Spleen (tissue), 11 donors: ENCODE results near the gene ALG5. TPM values are rescaled to one million over a fixed set of nuclear protein-coding genes. Genes with fewer than 3 reads are reported as not detected.

Experiments used
- DNase-seq: peaks from one replicate; pipeline ENCODE4 v3.0.0-alpha.2; 2020
- H3K27ac ChIP-seq, 8 donors: fragments of 200-600 bp; sonication (generic) in 7 of 8; 1 replicate in 4 of 8; 2 replicates in 4 of 8; pipeline versions ENCODE4 v1.5.0 to v1.8.0; 2016 to 2021; ENCODE audit warnings: inconsistent platforms in 4 of 8, mild to moderate bottlenecking in 4 of 8, moderate library complexity in 1 of 8
- H3K27me3 ChIP-seq, 7 donors: fragments of 200-600 bp; sonication (generic) in 6 of 7; replicated peaks in 1 of 7; 1 replicate in 4 of 7; 2 replicates in 3 of 7; pipeline versions ENCODE4 v1.5.0 to v1.8.0; 2016 to 2021; ENCODE audit warnings: inconsistent platforms in 3 of 7, mild to moderate bottlenecking in 1 of 7
- H3K36me3 ChIP-seq, 6 donors: fragments of 200-600 bp; sonication (generic) in 5 of 6; 1 replicate in 4 of 6; 2 replicates in 2 of 6; pipeline versions ENCODE4 v1.5.0 to v1.8.0; 2016 to 2021; ENCODE audit warnings: inconsistent platforms in 2 of 6
- H3K4me1 ChIP-seq, 6 donors: fragments of 200-600 bp; sonication (generic) in 5 of 6; 1 replicate in 3 of 6; 2 replicates in 3 of 6; pipeline versions ENCODE4 v1.5.0 to v1.8.0; 2016 to 2021; ENCODE audit warnings: inconsistent platforms in 3 of 6
- H3K4me3 ChIP-seq, 8 donors: fragments of 200-600 bp; sonication (generic) in 7 of 8; 1 replicate in 4 of 8; 2 replicates in 4 of 8; pipeline versions ENCODE4 v1.5.0 to v1.8.0; 2016 to 2021; ENCODE audit warnings: inconsistent platforms in 4 of 8, mild to moderate bottlenecking in 4 of 8, moderate library complexity in 2 of 8
- H3K9me3 ChIP-seq, 8 donors: fragments of 200-600 bp; sonication (generic) in 7 of 8; 1 replicate in 4 of 8; 2 replicates in 4 of 8; pipeline versions ENCODE4 v1.5.0 to v1.8.0; 2016 to 2021; ENCODE audit warnings: inconsistent platforms in 4 of 8
- CTCF ChIP-seq, 11 experiments: fragments of 200-600 bp in 7 of 11; fragments of 450-650 bp in 4 of 11; sonication (generic) in 4 of 11; IDR thresholded peaks in 8 of 11; conservative IDR thresholded peaks in 3 of 11; 1 replicate in 7 of 11; 2 replicates in 4 of 11; pipeline versions ENCODE4 v1.4.0 to v1.8.0; 2016 to 2021; ENCODE audit warnings: antibody characterized with exemption in 11 of 11, inconsistent platforms in 4 of 11, mild to moderate bottlenecking in 1 of 11
- POLR2A ChIP-seq, 3 donors: fragments of 450-650 bp; IDR thresholded peaks; one replicate each; pipeline ENCODE4 v1.5.1; 2017; ENCODE audit warnings: antibody characterized with exemption in 3 of 3, mild to moderate bottlenecking in 1 of 3
- POLR2AphosphoS5 ChIP-seq, 3 donors: sonication (generic); formaldehyde crosslinking; IDR thresholded peaks; one replicate each; pipeline ENCODE4 v1.5.1; 2017; ENCODE audit warnings: antibody characterized with exemption in 3 of 3
- WGBS, 5 donors: extraction: QIAGEN DNeasy Blood & Tissue Kit in 3 of 5; methylation state at CpG; one replicate each; pipeline versions ENCODE4 v1.1.5 to v1.1.7; 2013 to 2018; 5-methylcytosine and 5-hydroxymethylcytosine counted together
- intact Hi-C: fragments of 100-400 bp; cut with DNase I; formaldehyde crosslinking; loops from one replicate; pipeline ENCODE4 v1.15.0; 2023; ENCODE audit warnings: low total_unique reads
- polyA plus RNA-seq, 3 donors: library from polyadenylated mRNA; stranded (reverse); fragments of 200-250 nt; gene quantifications; one replicate each; pipeline ENCODE4 v1.2.1, GENCODE V29; 2013
- total RNA-seq, 7 donors: library from RNA; depleted of rRNA in 3 of 7; stranded (reverse); fragments of >200 nt in 3 of 7; fragmentation: NEBNext Ultra II Directional in 4 of 7; extraction: Animal tissue kit (Norgen Biotek cat#: 25700) in 4 of 7; gene quantifications; one replicate each; pipeline versions ENCODE4 v1.1.0 to v1.2.1, GENCODE V29; 2016 to 2021
- donor health status: healthy with polysubstance abuse.
- donor health status: DM: no; HTN: no; CAD: no; lungs with moderate emphysema.
- donor health status: DM: no; HTN: no; CAD: no.
- donor health status: Bipolar disorder and iron deficiency.
- donor health status: healthy.
- donor health status: DM: no; HTN: no; CAD: no.
- donor health status: DM: yes; HTN: yes; CAD: no.

The ALG5 gene
- total and polyA plus RNA-seq, 10 donors = 20.8 to 36.8 (median 25.0) TPM

GRCh38 chr13:37009692-37010091 is 10.6 kb upstream of the ALG5 start:
- intact Hi-C loops = no loop called here
- TF ChIP-seq CTCF (IDR thresholded peaks at IDR 0.05 in 8 of 11, conservative IDR thresholded peaks at IDR 0.05 in 3 of 11) = no peak
- TF ChIP-seq POLR2A (IDR thresholded peaks at IDR 0.05) = no peak
- TF ChIP-seq POLR2AphosphoS5 (IDR thresholded peaks at IDR 0.05) = no peak
- no peaks in the 10 kb centered on the region for H3K27me3 ChIP-seq

GRCh38 chr13:37001921-37002250 is 2.7 kb upstream of the ALG5 start:
- intact Hi-C loops = no loop called here
- peaks cover 2 to 46% (median 40%) of the 10 kb centered on the region in 6 donors for H3K36me3 ChIP-seq
- no peaks in the 10 kb centered on the region for H3K9me3 ChIP-seq
- H3K27ac ChIP-seq = no peak overlapping the region
- no peak for DNase-seq
- no peaks in the 10 kb centered on the region for H3K27me3 ChIP-seq
- peaks cover 20 to 46% (median 30%) of the 10 kb centered on the region in 6 donors for H3K4me1 ChIP-seq
- WGBS, 5 donors = 45 to 62% (median 48%) methylated on average over 3 of the region's 3 CpGs
- peak overlapping the region in 3 of 8 donors; percentile 79 to 90 (median 80) for H3K4me3 ChIP-seq
- no peak for TF ChIP-seq POLR2AphosphoS5 (IDR thresholded peaks at IDR 0.05)

More at GRCh38 chr13:37009692-37010091, 10.6 kb upstream of the ALG5 start:
- H3K9me3 ChIP-seq = no peaks in the 10 kb centered on the region
- peaks cover 2 to 100% (median 74%) of the 10 kb centered on the region in 6 donors for H3K36me3 ChIP-seq
- 85 to 96% (median 88%) methylated on average over 5 of the region's 5 CpGs for WGBS, 5 donors
- no peak overlapping the region for H3K4me3 ChIP-seq
- no peaks in the 10 kb centered on the region for H3K4me1 ChIP-seq
- DNase-seq = no peak
- no peak overlapping the region for H3K27ac ChIP-seq

- Histone ChIP-seq H3K36me3 (peaks cover 0 to 38% (median 22%) of the 10 kb centered on the region in 6 donors), H3K27ac (peak overlapping the region; percentile 95 to 99 (median 98)), H3K9me3 (no peaks in the 10 kb centered on the region), H3K27me3 (no peaks in the 10 kb centered on the region), H3K4me1 (peaks cover 20 to 60% (median 38%) of the 10 kb centered on the region in 6 donors), H3K4me3 (peak overlapping the region; percentile 67 to 94 (median 84))
- DNase-seq = peak; percentile 89
- TF ChIP-seq CTCF (IDR thresholded peaks at IDR 0.05 in 8 of 11, conservative IDR thresholded peaks at IDR 0.05 in 3 of 11) = no peak
- TF ChIP-seq POLR2AphosphoS5 (IDR thresholded peaks at IDR 0.05) = no peak
- TF ChIP-seq POLR2A (IDR thresholded peaks at IDR 0.05) = no peak
- 0 to 1% (median 1%) methylated on average over 20 to 21 of the region's 21 CpGs for WGBS, 5 donors
- intact Hi-C loops = loop anchor here (10.0 kb wide), 1 partner anchor 174 kb away; no protein-coding TSS in a partner anchor
Observed at GRCh38 chr13:36998624-36999041, 507 bp downstream of the ALG5 start.

GRCh38 chr13:36997716-36998427 is 1.3 kb downstream of the ALG5 start:
- DNase-seq = no peak
- TF ChIP-seq POLR2A (IDR thresholded peaks at IDR 0.05) (no peak), CTCF (IDR thresholded peaks at IDR 0.05 in 8 of 11, conservative IDR thresholded peaks at IDR 0.05 in 3 of 11) (no peak), POLR2AphosphoS5 (IDR thresholded peaks at IDR 0.05) (no peak)
- Histone ChIP-seq H3K9me3 (no peaks in the 10 kb centered on the region), H3K4me3 (peak overlapping the region; percentile 67 to 94 (median 84)), H3K4me1 (peaks cover 20 to 58% (median 38%) of the 10 kb centered on the region in 6 donors), H3K36me3 (peaks cover 2 to 38% (median 22%) of the 10 kb centered on the region in 6 donors), H3K27me3 (no peaks in the 10 kb centered on the region), H3K27ac (peak overlapping the region in 2 of 8 donors; percentile 96 to 99)
- intact Hi-C loops = loop anchor here (10.0 kb wide), 1 partner anchor 173 kb away; no protein-coding TSS in a partner anchor
- WGBS, 5 donors = 70 to 78% (median 72%) methylated on average over 6 of the region's 6 CpGs
